ENCODE measurements around the gene ZFP30.

DNA sequence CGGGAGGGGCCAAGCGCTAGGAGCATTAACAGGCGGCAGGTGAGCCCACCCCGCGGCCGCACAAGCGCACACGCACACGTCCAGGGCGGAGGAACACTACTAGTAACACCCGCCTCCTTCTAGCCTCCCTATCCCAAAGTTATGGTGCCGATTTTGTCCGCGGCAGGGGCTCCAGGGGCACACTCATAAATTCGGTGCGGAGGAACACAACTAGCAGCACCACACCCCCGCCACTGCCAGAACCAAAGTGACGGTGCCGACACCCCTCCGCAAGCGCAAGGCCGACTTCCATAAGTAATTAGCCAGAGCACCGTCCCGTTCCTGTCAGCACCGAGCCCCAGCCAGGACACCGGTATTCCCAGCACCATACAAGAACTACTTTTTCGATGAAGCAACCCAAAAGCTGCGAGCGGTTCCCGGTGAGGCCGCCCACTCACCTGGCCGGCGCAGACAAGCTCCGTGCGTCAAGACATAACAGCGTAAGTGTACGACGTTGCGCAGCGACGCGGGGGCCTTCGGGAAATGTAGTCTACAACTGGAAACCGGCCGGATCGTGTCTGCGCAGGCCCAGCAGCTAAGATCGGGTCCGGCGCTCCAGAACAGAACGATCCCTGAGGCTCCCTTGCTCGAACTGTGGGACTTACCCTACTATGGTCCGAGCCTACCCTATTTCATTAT lies 60.8 kb downstream of the ZFP30 start, which contains the start of the genes ZNF540 and ZNF571:
- TF ChIP-seq, protein P1, sequence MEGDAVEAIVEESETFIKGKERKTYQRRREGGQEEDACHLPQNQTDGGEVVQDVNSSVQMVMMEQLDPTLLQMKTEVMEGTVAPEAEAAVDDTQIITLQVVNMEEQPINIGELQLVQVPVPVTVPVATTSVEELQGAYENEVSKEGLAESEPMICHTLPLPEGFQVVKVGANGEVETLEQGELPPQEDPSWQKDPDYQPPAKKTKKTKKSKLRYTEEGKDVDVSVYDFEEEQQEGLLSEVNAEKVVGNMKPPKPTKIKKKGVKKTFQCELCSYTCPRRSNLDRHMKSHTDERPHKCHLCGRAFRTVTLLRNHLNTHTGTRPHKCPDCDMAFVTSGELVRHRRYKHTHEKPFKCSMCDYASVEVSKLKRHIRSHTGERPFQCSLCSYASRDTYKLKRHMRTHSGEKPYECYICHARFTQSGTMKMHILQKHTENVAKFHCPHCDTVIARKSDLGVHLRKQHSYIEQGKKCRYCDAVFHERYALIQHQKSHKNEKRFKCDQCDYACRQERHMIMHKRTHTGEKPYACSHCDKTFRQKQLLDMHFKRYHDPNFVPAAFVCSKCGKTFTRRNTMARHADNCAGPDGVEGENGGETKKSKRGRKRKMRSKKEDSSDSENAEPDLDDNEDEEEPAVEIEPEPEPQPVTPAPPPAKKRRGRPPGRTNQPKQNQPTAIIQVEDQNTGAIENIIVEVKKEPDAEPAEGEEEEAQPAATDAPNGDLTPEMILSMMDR (IDR thresholded peaks at IDR 0.05 in 2 of 3, conservative IDR thresholded peaks at IDR 0.05 in 1 of 3; ENCODE audit: control insufficient read depth in 2 of 3, extremely low read depth in 1 of 3, insufficient read depth in 1 of 3, low read depth in 3 of 3, low read length in 3 of 3), result no peak
- TF ChIP-seq MYC (IDR thresholded peaks at IDR 0.05; ENCODE audit: insufficient read depth, insufficient read length, insufficient replicate concordance, low read length, severe bottlenecking), result peak; percentile 78
- TF ChIP-seq KAT2A (conservative IDR thresholded peaks at IDR 0.05; ENCODE audit: control insufficient read depth, low read depth, low read length), result no peak
- no peak for TF ChIP-seq EZH2 (IDR thresholded peaks at IDR 0.05; ENCODE audit: borderline replicate concordance, control insufficient read depth, low read depth, low read length)
- no peak for TF ChIP-seq SREBF2 (IDR thresholded peaks at IDR 0.05; ENCODE audit: low read length)
- peak; percentile 63; the same call in 1 of the 2 replicates for TF ChIP-seq CHD2 (IDR thresholded peaks at IDR 0.05; ENCODE audit: borderline replicate concordance, low read depth, low read length)
- no peak for TF ChIP-seq HDAC2 (IDR thresholded peaks at IDR 0.05)
- TF ChIP-seq POLR2AphosphoS2 (IDR thresholded peaks at IDR 0.05; ENCODE audit: low read depth, low read length), result no peak

All from GM12878 (cell line).